HG03039 (cell line): Measurements from ENCODE around the gene GNL2.
"Not testable (repeated sequence)": the region's sequence is repeated elsewhere in the genome, so short reads cannot be mapped to it uniquely, and the experiment has no call there.

Experiments
- ATAC-seq: cut with Tn5 transposase; IDR thresholded peaks from one replicate; pipeline ENCODE4 v1.9.1; 2021; ENCODE audit warnings: mild to moderate bottlenecking, moderate library complexity; ENCODE audit not compliant: unreplicated experiment

GNL2 gene

GRCh38 chr1:37609002-37609401 lies 13.3 kb upstream of the GNL2 start:
- ATAC-seq: no peak

- no peak for ATAC-seq
These were observed 10.9 kb upstream of the GNL2 start for GRCh38 chr1:37606481-37607263.

DNA sequence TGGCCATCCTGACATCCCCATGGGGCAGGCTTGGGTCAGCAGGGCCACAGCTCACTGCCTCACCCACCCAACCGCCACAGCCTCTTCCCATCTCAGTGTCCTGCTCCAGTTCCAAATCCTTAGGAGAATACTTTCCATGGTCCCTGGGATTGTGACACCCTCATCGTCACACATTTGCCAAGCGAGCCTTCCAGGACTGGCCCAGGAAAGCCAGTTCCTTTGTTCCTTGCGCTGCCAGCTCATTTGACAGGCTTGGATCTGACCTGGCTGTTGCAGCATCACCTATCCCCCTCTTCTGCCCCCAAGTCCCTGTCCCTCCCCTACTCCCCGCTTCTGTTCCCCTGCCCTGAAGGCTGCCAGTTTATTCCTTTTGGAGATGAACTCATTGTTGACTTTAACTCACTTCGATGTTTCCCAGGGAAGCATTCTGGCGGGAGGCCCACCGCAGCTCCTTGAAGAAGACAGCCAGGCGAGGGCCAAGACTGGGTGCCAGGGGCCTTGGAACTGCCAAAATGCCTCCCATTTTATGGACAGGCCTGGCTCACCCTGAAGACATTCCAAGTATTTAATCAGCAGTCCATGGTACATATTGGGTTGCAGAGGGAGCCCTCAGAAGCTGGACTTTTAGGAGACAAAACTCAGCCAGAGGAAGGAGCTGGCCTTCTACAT lies 10.2 kb upstream of the GNL2 start:
- ATAC-seq: no peak

DNA sequence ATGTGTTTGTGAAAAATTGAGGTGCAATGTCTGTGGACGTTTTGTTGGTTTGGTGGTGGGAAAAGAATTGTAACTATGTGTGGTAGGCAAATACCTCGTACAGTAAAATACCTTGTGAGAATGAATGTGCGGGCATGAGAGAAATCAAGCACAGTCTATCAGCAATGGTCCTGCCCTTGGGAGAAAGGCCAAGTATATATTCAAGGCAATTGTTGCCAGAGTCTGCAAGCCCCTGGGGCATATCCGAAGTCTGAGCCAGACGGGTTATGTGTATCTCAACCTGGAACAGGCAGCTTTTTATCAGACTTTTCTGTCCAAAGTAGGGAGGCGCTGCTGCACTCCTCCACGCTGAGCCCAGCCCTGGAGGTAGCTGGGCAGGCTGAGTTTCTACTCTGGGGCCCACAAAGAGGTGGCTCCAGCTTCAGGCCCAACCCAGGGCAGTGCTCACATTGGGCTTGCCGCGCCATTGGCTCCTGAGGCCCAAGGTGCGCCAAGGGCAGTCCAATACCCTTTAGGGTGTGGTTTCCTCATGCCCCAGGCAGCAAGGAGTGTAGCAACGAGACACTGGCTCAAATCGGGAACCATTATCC lies 9.4 kb upstream of the GNL2 start:
- no peak for ATAC-seq

GRCh38 chr1:37602750-37603694 lies 7.3 kb upstream of the GNL2 start:
- ATAC-seq: no peak

- no peak for ATAC-seq
These were observed 5.7 kb upstream of the GNL2 start for GRCh38 chr1:37601441-37601840.

DNA sequence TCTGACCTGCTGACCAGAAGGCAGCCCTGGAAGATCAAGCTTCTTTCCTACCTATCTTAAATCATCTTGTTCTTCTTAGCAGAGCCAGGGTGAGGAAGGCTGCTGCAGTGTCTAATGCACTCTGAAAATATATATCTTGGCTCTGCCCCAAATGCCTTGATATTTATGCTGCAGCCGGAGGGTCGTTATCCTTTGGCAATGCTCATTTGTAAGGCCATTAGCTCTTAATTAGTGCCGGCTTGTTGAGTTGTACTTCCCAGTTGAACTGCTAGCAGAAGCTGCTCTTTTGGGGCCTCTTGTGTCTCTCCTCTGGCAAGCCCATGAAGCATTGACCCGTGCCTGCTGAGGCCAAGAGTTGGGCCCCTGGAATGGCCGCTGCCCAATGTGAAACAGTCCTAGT lies 4.2 kb upstream of the GNL2 start:
- ATAC-seq: no peak

- no peak for ATAC-seq
These were observed 488 bp upstream of the GNL2 start for GRCh38 chr1:37596182-37596667.

DNA sequence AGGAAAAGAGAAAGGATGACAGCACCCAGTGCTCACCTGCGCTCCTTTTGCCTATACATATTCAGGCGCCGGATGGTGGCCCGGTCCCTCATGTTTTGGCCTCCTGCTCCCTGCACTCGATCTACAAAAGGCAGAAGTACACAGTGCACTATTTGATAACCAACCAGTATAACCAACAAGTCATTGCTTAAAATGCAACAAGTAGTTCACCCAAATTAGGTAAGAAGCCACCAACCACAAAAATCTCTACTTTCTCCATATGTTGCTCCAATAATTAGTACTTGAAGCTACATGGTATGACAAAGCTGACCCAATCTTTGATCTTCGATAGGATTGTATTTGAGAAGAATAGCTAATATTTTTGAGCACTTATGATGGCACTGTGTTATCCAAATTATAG lies 2.0 kb downstream of the GNL2 start:
- no peak for ATAC-seq

DNA sequence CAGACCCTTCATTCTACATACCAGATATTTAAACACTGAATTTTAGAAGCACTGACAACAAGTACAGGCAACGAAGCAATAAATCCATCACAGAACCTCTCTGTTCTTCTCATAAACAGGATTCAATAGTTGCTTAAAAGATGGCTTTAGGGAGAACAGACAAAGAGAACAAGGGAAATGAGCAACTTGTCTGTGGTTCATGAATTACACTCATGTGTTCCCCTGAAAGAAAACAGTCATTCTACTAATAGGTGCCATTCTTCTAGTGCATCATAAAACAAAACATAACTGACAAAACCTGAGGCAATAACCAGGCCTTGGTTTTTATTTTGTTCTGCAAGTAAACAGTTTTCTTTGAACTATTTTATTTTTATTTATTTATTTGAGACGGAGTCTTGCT lies 6.8 kb downstream of the GNL2 start:
- ATAC-seq: no peak

DNA sequence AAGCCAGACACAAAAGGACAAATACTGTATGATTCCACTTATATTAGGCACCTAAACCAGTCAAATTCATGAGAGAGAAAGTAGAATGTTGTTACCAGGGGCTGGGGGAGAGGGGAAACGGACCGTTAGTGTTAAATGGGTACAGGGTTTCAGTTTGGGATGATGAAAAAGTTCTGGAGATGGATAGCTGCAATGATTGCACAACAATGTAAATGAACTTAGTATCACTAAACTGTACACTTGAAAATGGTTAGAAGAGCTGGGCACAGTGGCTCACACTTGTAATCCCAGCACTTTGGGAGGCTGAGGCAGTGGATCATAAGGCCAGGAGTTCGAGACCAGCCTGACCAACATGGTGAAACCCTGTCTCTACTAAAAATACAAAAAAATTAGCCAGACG lies 11.2 kb downstream of the GNL2 start:
- ATAC-seq: not testable (repeated sequence)

- ATAC-seq: no peak
These were observed 20.0 kb downstream of the GNL2 start for GRCh38 chr1:37575692-37576091.

- ATAC-seq: no peak
These were observed 20.8 kb downstream of the GNL2 start for GRCh38 chr1:37574834-37575480.

GRCh38 chr1:37570528-37571334 lies 25.0 kb downstream of the GNL2 start:
- no peak for ATAC-seq

DNA sequence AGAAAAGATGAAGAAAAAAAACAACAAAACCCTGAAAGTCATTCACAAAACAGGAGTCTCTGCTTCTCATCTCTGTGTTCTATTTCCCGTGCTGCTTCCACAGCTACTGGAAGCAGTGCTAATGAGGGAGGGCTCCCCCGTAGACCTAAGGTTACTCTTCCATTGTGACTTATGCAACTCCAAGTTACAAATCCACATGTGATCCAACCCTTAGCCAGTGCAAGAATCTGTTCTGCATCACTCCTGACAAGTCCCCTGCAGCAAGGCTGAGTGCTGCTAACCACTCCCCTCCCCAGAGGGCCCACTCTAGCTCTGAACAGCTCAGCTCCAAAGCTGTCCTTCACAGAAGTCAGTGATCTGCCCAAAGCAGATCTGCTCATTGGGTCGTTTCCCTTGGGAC lies 28.7 kb downstream of the GNL2 start:
- ATAC-seq: no peak

DNA sequence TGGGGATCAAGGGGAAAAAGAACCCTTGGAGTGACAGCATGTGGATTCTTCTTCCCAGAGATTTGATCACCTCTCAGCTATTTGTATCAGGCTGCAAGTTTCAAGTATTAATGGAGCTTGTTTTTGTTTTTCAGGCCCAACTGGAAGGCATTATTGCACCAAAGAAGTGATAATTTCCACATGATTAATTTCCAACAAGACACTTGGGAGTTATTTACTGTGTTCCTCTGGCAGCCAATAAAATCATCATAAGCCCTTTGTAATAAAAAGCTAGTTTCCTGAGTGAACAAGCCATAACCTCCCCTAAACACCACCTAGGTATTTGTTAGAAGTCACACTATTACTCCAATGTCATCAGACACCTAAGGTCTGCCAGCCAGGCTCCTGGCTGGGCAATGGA lies 30.8 kb downstream of the GNL2 start:
- no peak for ATAC-seq

DNA sequence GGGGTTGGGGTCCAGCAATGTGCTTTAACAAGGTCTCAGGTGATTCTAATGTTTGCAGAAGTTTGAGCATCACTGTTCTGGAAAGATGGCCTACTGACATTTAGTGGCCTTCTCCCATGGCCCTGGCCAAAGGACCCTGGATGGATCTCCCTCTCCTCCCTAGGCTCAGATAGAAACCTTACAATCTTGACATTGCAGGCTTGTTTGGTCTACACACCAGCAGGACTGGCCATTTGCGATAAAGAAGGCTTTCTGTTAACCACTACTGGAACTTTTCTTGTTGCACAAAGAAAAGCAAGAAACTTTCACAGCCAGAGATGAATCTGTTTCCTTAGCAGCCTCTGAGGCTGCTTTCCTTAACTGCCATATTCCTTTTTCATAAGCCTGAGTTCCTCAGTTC lies 32.8 kb downstream of the GNL2 start:
- no peak for ATAC-seq

DNA sequence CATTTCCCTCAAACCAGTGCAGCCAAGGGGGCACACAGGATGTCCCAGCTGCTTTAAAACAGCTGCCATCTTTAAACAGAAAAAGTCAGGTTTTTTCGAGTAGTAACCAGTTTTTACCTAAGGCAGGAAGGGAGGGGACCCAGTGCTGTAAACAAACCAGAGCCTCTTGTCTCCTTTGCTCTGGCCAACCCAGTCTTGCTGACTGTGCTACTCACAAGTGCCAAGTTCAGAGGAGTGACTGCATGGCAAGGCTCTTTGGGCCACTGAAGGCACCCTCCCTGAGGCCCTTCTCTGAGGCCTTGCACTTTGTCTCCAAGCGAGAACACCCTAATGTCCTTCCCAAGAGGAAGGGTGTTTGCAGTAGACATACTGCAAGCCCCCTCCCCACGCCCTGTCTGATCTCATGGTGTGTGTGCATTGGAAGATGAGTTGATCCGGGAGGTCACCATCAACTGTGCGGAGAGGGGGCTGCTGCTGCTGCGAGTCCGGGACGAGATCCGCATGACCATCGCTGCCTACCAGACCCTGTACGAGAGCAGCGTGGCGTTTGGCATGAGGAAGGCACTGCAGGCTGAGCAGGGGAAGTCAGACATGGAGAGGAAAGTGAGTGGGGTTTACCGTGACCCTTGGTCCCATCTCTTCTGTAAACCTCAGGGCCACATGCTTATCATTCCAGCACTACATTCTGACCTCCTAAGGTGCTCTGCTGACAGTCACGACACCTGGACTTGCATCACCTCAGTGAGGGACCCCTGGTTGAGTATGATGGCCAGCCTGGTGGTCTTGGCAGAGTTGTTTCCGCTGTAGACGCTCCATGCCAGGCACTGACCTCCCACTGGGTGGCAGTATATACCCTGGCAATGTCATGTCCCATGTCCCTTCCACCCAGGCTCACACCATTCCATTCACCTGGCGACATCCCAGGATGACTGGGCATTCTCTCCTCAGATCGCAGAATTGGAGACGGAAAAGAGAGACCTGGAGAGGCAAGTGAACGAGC lies 34.3 kb downstream of the GNL2 start:
- no peak for ATAC-seq
